Measurements from ENCODE around the gene XYLT1.
"Not testable (repeated sequence)": the region's sequence is repeated elsewhere in the genome, so short reads cannot be mapped to it uniquely, and the experiment has no call there.

The XYLT1 gene

GRCh38 chr16:17331071-17331607 is 139.6 kb downstream of the XYLT1 start:
- no peak for DNase-seq (ENCODE audit: low spot score)

GRCh38 chr16:17330044-17330443 is 140.7 kb downstream of the XYLT1 start:
- DNase-seq (ENCODE audit: low spot score), result no peak

- no peak for DNase-seq (ENCODE audit: low spot score)
These were observed 141.4 kb downstream of the XYLT1 start for GRCh38 chr16:17329391-17329790.

DNA sequence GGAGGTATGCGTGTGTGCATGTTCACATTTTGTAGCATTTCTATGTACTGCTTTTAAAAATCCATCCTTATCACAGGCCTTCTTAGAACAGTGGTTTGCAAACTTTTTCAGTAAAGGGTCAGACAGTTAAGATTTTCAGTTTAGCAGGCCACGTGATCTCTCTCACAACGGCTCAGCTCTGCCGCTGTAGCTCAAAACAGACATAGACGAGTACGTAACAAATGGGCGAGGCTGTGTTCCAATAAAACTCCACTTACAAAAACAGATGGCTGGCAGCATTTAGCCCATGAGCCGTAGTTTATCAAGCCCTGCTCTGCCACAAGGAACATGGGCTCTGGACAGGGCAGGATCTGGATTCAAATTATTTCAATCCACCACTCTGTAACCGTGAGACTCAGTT is 141.8 kb downstream of the XYLT1 start:
- DNase-seq (ENCODE audit: low spot score), result no peak

- no peak for DNase-seq (ENCODE audit: low spot score)
These were observed 143.0 kb downstream of the XYLT1 start for GRCh38 chr16:17327664-17328335.

GRCh38 chr16:17325476-17326143 is 145.2 kb downstream of the XYLT1 start:
- no peak for DNase-seq (ENCODE audit: low spot score)

DNA sequence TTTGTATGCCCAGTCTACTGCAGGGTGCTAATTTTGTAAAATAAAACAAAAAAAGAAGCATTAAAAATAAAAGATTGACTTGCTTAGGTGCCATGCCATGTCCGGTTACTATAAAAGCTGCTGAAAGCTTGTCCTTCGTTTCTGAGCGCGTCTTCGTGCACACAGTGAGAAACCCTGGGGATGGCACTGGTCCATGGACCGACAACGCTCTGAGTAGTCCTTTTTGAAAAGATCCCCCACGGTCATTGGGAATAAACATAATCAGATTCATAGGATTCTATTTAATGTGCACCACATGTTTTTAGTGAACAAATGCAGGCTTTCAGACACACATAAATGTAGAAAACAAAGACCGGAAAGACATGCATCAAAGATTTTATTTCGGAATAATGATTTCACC is 146.3 kb downstream of the XYLT1 start:
- no peak for DNase-seq (ENCODE audit: low spot score)

DNA sequence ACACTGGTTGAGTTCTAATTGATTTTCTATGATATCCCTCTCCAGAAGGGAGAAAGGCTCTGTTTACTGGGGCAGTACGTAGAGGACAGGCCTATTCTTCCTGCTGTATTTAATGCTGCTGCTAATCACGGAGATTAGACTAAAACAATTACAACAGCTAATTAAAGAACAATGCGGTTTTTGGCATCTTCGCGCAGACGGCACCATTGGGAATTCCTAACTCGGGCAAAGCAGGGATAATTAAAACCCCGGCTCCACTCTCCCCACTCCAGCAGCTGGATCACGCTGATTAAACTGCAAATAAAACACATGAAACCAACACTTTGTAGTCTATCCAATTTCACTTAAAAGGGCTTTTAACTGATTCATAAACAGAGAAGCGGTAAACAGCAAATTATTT is 147.6 kb downstream of the XYLT1 start:
- DNase-seq (ENCODE audit: low spot score), result no peak

GRCh38 chr16:17321824-17322223 is 148.9 kb downstream of the XYLT1 start:
- DNase-seq (ENCODE audit: low spot score), result no peak

GRCh38 chr16:17320009-17320408 is 150.8 kb downstream of the XYLT1 start:
- no peak for DNase-seq (ENCODE audit: low spot score)

GRCh38 chr16:17318238-17318637 is 152.5 kb downstream of the XYLT1 start:
- no peak for DNase-seq (ENCODE audit: low spot score)

DNA sequence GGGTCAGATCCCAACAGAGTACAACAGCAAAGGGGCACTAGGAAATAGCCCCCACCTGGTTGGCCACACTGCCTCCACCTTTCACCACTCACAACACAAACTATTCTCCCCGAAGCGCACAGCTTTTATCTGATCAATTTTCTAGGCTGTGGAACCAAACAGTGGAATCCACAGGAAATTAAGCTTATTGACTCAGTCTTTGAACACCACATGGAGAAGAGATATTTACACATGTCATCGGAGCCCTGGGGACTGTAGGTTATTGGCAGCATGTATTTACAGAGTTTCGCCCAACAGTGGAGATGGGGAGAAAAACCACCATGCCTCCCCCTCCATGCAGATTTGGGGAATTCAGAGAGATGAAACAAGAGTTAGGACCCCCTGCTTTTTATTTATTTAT is 154.8 kb downstream of the XYLT1 start:
- DNase-seq (ENCODE audit: low spot score), result no peak

- no peak for DNase-seq (ENCODE audit: low spot score)
These were observed 156.8 kb downstream of the XYLT1 start for GRCh38 chr16:17313793-17314547.

GRCh38 chr16:17313085-17313611 is 157.6 kb downstream of the XYLT1 start:
- no peak for DNase-seq (ENCODE audit: low spot score)

DNA sequence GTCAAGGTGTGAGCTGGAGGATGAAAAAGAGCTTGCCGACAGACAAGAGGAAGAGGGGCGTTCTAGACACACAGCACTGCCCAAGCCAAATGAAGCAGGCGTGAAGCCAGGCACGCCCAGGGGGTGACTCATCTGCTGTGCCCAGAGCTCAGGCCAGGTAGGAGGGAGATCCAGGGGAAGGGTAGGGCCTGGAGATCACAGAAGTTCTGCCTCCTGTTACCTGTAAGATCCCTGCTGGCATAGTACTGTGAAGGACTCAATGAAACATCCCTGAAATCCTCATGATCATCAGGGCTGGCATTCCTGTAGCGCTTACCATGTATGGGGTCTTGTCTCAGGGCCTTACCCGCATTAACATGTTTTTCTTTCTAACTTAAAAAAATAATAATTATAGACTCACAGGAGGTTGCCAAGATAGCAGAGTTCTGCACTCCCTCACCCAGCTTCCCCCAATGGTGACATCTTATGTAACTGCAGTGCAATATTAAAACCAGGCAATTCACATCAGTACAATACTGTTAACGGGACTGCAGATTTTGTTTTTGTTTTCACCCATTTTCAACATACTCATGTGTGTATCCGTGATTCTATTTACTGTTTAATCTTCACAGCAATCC is 158.6 kb downstream of the XYLT1 start:
- DNase-seq (ENCODE audit: low spot score), result no peak

GRCh38 chr16:17311333-17312093 is 159.2 kb downstream of the XYLT1 start:
- no peak for DNase-seq (ENCODE audit: low spot score)

DNA sequence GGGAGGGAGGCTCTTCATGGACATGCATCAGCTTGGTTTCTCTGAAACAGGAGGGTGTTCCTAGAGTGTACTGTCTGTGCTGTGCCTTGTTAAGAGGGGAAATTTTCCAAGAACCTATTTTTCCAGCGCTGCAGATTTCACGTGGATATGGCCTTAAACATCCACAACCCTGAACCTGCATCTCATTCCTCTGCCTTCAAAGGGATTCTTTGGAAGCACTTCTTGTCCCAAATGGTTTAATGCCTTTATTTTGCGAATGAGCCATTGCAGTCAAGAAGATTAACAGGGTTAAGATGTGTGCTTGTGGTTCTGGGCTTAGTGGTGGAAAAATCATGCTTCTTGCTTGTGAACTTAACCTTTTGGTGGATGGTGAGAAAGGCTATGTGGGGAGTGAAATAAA is 161.2 kb downstream of the XYLT1 start:
- DNase-seq (ENCODE audit: low spot score), result no peak

- DNase-seq (ENCODE audit: low spot score), result no peak
These were observed 162.6 kb downstream of the XYLT1 start for GRCh38 chr16:17308186-17308585.

DNA sequence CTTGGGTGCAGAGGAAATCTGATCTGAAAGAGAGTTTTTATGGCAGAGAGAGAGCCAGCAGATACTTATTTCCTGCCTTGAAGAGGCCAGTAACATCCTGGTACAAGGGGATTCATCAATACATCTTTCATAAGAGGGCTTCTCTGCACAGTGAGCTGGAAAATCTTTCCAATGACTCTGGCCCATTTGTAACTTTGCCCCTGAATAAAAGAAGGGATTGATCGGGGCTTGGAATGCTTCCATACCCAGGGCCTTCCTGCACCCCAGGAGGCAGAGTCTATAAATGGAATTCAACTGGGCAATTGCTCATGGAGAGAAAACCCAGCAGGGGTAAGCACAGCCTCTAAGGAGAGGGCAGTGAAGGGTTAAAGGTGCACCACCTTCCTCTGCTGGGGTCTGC is 163.3 kb downstream of the XYLT1 start:
- no peak for DNase-seq (ENCODE audit: low spot score)

GRCh38 chr16:17306745-17307144 is 164.0 kb downstream of the XYLT1 start:
- no peak for DNase-seq (ENCODE audit: low spot score)

- DNase-seq (ENCODE audit: low spot score), result not testable (repeated sequence)
These were observed 164.5 kb downstream of the XYLT1 start for GRCh38 chr16:17306211-17306610.

Data from CD4-positive, alpha-beta T cell treated with Interleukin-6 at 100 ng/mL for 8 hours (primary cell).